Activated naive CD8-positive, alpha-beta T cell treated with anti-CD3 and anti-CD28 coated beads, Interleukin-2, amount 50 U/mL, for 24 hours (primary cell): ENCODE measurements around the gene CXCL14.

Source experiments
- ATAC-seq: fragments of 150-1000 bp; cut with Tn5 transposase; one replicate; pipeline ENCODE4 v1.10.0; 2021
- DNase-seq: peaks from one replicate; pipeline ENCODE4 v3.0.0; 2021
- H3K27ac Mint-ChIP-seq: one replicate; pipeline ENCODE4 v1.8.0; 2021; ENCODE audit warnings: mild to moderate bottlenecking, mixed read lengths
- H3K27me3 Mint-ChIP-seq: one replicate; pipeline ENCODE4 v1.8.0; 2021; ENCODE audit warnings: mixed read lengths
- H3K36me3 Mint-ChIP-seq: one replicate; pipeline ENCODE4 v1.8.0; 2021; ENCODE audit warnings: low read depth, mixed read lengths
- H3K4me1 Mint-ChIP-seq: one replicate; pipeline ENCODE4 v1.8.0; 2021; ENCODE audit warnings: mixed read lengths
- H3K4me3 Mint-ChIP-seq: one replicate; pipeline ENCODE4 v1.8.0; 2021; ENCODE audit warnings: mild to moderate bottlenecking, moderate library complexity, mixed read lengths
- H3K9me3 Mint-ChIP-seq: one replicate; pipeline ENCODE4 v1.8.0; 2021; ENCODE audit warnings: mixed read lengths

CXCL14 gene

GRCh38 chr5:135587721-135588663 is 9.2 kb upstream of the CXCL14 start:
- DNase-seq (no peak), ATAC-seq (no peak)
- Mint-ChIP-seq H3K27me3 (peaks cover 4% of the 10 kb centered on the region), H3K4me3 (no peak overlapping the region), H3K27ac (no peak overlapping the region), H3K36me3 (no peaks in the 10 kb centered on the region), H3K4me1 (no peaks in the 10 kb centered on the region), H3K9me3 (no peaks in the 10 kb centered on the region)

- Mint-ChIP-seq H3K36me3 (no peaks in the 10 kb centered on the region), H3K27me3 (peaks cover 15% of the 10 kb centered on the region), H3K9me3 (no peaks in the 10 kb centered on the region), H3K27ac (no peak overlapping the region), H3K4me3 (no peak overlapping the region), H3K4me1 (no peaks in the 10 kb centered on the region)
- ATAC-seq (no peak), DNase-seq (no peak)
Observed at GRCh38 chr5:135584918-135585317, 6.1 kb upstream of the CXCL14 start.

- ATAC-seq (no peak), DNase-seq (no peak)
- Mint-ChIP-seq H3K4me3 (no peak overlapping the region), H3K27ac (no peak overlapping the region), H3K36me3 (no peaks in the 10 kb centered on the region), H3K9me3 (no peaks in the 10 kb centered on the region), H3K27me3 (peaks cover 20% of the 10 kb centered on the region), H3K4me1 (no peaks in the 10 kb centered on the region)
Observed at GRCh38 chr5:135584276-135584675, 5.5 kb upstream of the CXCL14 start.

- H3K9me3 Mint-ChIP-seq, result no peaks in the 10 kb centered on the region
- no peak for ATAC-seq
- DNase-seq, result no peak
- no peak overlapping the region for H3K27ac Mint-ChIP-seq
- H3K36me3 Mint-ChIP-seq, result no peaks in the 10 kb centered on the region
- peaks cover 36% of the 10 kb centered on the region for H3K27me3 Mint-ChIP-seq
- no peak overlapping the region for H3K4me3 Mint-ChIP-seq
- no peaks in the 10 kb centered on the region for H3K4me1 Mint-ChIP-seq
Observed at GRCh38 chr5:135582099-135582781, 3.4 kb upstream of the CXCL14 start.

- no peak for DNase-seq
- Mint-ChIP-seq H3K4me3 (no peak overlapping the region), H3K36me3 (no peaks in the 10 kb centered on the region), H3K9me3 (no peaks in the 10 kb centered on the region), H3K4me1 (no peaks in the 10 kb centered on the region), H3K27me3 (peaks cover 45% of the 10 kb centered on the region), H3K27ac (no peak overlapping the region)
- ATAC-seq, result no peak
Observed at GRCh38 chr5:135578305-135578684, 496 bp downstream of the CXCL14 start.

GRCh38 chr5:135577421-135577820 is 1.4 kb downstream of the CXCL14 start:
- DNase-seq, result no peak
- no peak for ATAC-seq
- no peaks in the 10 kb centered on the region for H3K4me1 Mint-ChIP-seq
- no peaks in the 10 kb centered on the region for H3K36me3 Mint-ChIP-seq
- H3K9me3 Mint-ChIP-seq, result no peaks in the 10 kb centered on the region
- H3K27ac Mint-ChIP-seq, result no peak overlapping the region
- H3K4me3 Mint-ChIP-seq, result no peak overlapping the region
- peaks cover 41% of the 10 kb centered on the region for H3K27me3 Mint-ChIP-seq

- H3K4me1 Mint-ChIP-seq, result no peaks in the 10 kb centered on the region
- no peaks in the 10 kb centered on the region for H3K9me3 Mint-ChIP-seq
- no peak for ATAC-seq
- H3K27me3 Mint-ChIP-seq, result peaks cover 36% of the 10 kb centered on the region
- DNase-seq, result no peak
- no peak overlapping the region for H3K4me3 Mint-ChIP-seq
- no peaks in the 10 kb centered on the region for H3K36me3 Mint-ChIP-seq
- no peak overlapping the region for H3K27ac Mint-ChIP-seq
Observed at GRCh38 chr5:135576075-135576599, 2.7 kb downstream of the CXCL14 start.

- no peaks in the 10 kb centered on the region for H3K36me3 Mint-ChIP-seq
- DNase-seq (no peak), ATAC-seq (no peak)
- no peaks in the 10 kb centered on the region for H3K4me1 Mint-ChIP-seq
- H3K27ac Mint-ChIP-seq, result no peak overlapping the region
- H3K27me3 Mint-ChIP-seq, result peaks cover 28% of the 10 kb centered on the region
- H3K4me3 Mint-ChIP-seq, result no peak overlapping the region
- no peaks in the 10 kb centered on the region for H3K9me3 Mint-ChIP-seq
Observed at GRCh38 chr5:135574493-135574892, 4.3 kb downstream of the CXCL14 start.

- ATAC-seq (no peak), DNase-seq (no peak)
- Mint-ChIP-seq H3K36me3 (no peaks in the 10 kb centered on the region), H3K27me3 (peaks cover 6% of the 10 kb centered on the region), H3K4me1 (no peaks in the 10 kb centered on the region), H3K27ac (no peak overlapping the region), H3K9me3 (no peaks in the 10 kb centered on the region), H3K4me3 (no peak overlapping the region)
Observed at GRCh38 chr5:135571902-135572301, 6.9 kb downstream of the CXCL14 start.

- no peaks in the 10 kb centered on the region for H3K36me3 Mint-ChIP-seq
- no peak for DNase-seq
Observed at GRCh38 chr5:135571066-135571609, 7.7 kb downstream of the CXCL14 start.

GRCh38 chr5:135570453-135570764 is 8.4 kb downstream of the CXCL14 start:
- Mint-ChIP-seq H3K4me1 (no peaks in the 10 kb centered on the region), H3K27ac (no peak overlapping the region), H3K27me3 (peaks cover 1% of the 10 kb centered on the region), H3K9me3 (no peaks in the 10 kb centered on the region), H3K4me3 (no peak overlapping the region), H3K36me3 (no peaks in the 10 kb centered on the region)
- no peak for ATAC-seq
- DNase-seq, result no peak

More at GRCh38 chr5:135571066-135571609, 7.7 kb downstream of the CXCL14 start:
- Mint-ChIP-seq H3K27me3 (peaks cover 4% of the 10 kb centered on the region), H3K4me1 (no peaks in the 10 kb centered on the region), H3K27ac (no peak overlapping the region), H3K9me3 (no peaks in the 10 kb centered on the region), H3K4me3 (no peak overlapping the region)
- ATAC-seq, result no peak

GRCh38 chr5:135569755-135570452 is 8.9 kb downstream of the CXCL14 start:
- no peak overlapping the region for H3K4me3 Mint-ChIP-seq
- ATAC-seq (peak; percentile 27), DNase-seq (no peak)
- no peak overlapping the region for H3K27ac Mint-ChIP-seq
- no peaks in the 10 kb centered on the region for H3K4me1 Mint-ChIP-seq
- H3K9me3 Mint-ChIP-seq, result no peaks in the 10 kb centered on the region
- no peaks in the 10 kb centered on the region for H3K36me3 Mint-ChIP-seq
- peaks cover 4% of the 10 kb centered on the region for H3K27me3 Mint-ChIP-seq

- no peaks in the 10 kb centered on the region for H3K4me1 Mint-ChIP-seq
- no peaks in the 10 kb centered on the region for H3K36me3 Mint-ChIP-seq
- ATAC-seq, result no peak
- H3K27me3 Mint-ChIP-seq, result peaks cover 4% of the 10 kb centered on the region
- H3K27ac Mint-ChIP-seq, result no peak overlapping the region
- H3K4me3 Mint-ChIP-seq, result no peak overlapping the region
- DNase-seq, result no peak
- no peaks in the 10 kb centered on the region for H3K9me3 Mint-ChIP-seq
Observed at GRCh38 chr5:135568923-135569360, 9.8 kb downstream of the CXCL14 start.

- Mint-ChIP-seq H3K9me3 (no peaks in the 10 kb centered on the region), H3K27ac (no peak overlapping the region), H3K4me3 (no peak overlapping the region), H3K27me3 (peaks cover 4% of the 10 kb centered on the region), H3K4me1 (no peaks in the 10 kb centered on the region), H3K36me3 (no peaks in the 10 kb centered on the region)
- DNase-seq (no peak), ATAC-seq (no peak)
Observed at GRCh38 chr5:135568246-135568645, 10.5 kb downstream of the CXCL14 start.
